ENCODE results near the gene SVOP.

Gene SVOP

GRCh38 chr12:108928695-108929094 lies 92.2 kb downstream of the SVOP start:
- DNase-seq = no peak

- DNase-seq = no peak
These were observed 98.0 kb downstream of the SVOP start for GRCh38 chr12:108922918-108923317.

- peak; percentile 58 for DNase-seq
These were observed 98.9 kb downstream of the SVOP start for GRCh38 chr12:108921946-108922345.

GRCh38 chr12:108918960-108919642 lies 101.8 kb downstream of the SVOP start:
- no peak for DNase-seq

- DNase-seq = no peak
These were observed 102.7 kb downstream of the SVOP start for GRCh38 chr12:108918206-108918605.

GRCh38 chr12:108916336-108916735 lies 104.5 kb downstream of the SVOP start:
- DNase-seq = no peak

- no peak for DNase-seq
These were observed 105.2 kb downstream of the SVOP start for GRCh38 chr12:108915632-108916133.

GRCh38 chr12:108914121-108914531 lies 106.7 kb downstream of the SVOP start:
- no peak for DNase-seq

- DNase-seq = no peak
These were observed 108.5 kb downstream of the SVOP start for GRCh38 chr12:108912361-108912760.

- peak; percentile 19 for DNase-seq
These were observed 109.0 kb downstream of the SVOP start for GRCh38 chr12:108911915-108912314.

- no peak for DNase-seq
These were observed 110.5 kb downstream of the SVOP start for GRCh38 chr12:108910336-108910735.

- DNase-seq = no peak
These were observed 113.0 kb downstream of the SVOP start for GRCh38 chr12:108907839-108908351.

- DNase-seq = no peak
These were observed 113.9 kb downstream of the SVOP start for GRCh38 chr12:108906971-108907370.

GRCh38 chr12:108905725-108906124 lies 115.1 kb downstream of the SVOP start:
- no peak for DNase-seq

GRCh38 chr12:108899145-108899544 lies 121.7 kb downstream of the SVOP start:
- no peak for DNase-seq

- DNase-seq = no peak
These were observed 124.1 kb downstream of the SVOP start for GRCh38 chr12:108896817-108897216.

- no peak for DNase-seq
These were observed 124.5 kb downstream of the SVOP start for GRCh38 chr12:108896336-108896735.

- DNase-seq = no peak
These were observed 125.6 kb downstream of the SVOP start for GRCh38 chr12:108895220-108895802.

- peak; percentile 37 for DNase-seq
These were observed 130.7 kb downstream of the SVOP start for GRCh38 chr12:108890208-108890607.

GRCh38 chr12:108888031-108888430 lies 132.8 kb downstream of the SVOP start:
- DNase-seq = no peak

- DNase-seq = no peak
These were observed 133.8 kb downstream of the SVOP start for GRCh38 chr12:108886873-108887629.

GRCh38 chr12:108884116-108885012 lies 136.5 kb downstream of the SVOP start:
- peak; percentile 77 for DNase-seq

GRCh38 chr12:108881953-108882352 lies 138.9 kb downstream of the SVOP start:
- DNase-seq = no peak

Measured in DMS53 (cell line).